Right ventricle myocardium inferior (tissue), 1 donor: ENCODE results near the gene SCRN2. TPM values are rescaled to one million over a fixed set of nuclear protein-coding genes. Genes with fewer than 3 reads are reported as not detected.
A peak's percentile ranks its signal among the peaks of the same experiment; 100 is the strongest.

ENCODE experiments used
- ATAC-seq: fragments of 200-7000 bp; cut with Tn5 transposase; one replicate; pipeline ENCODE4 v1.9.1; 2020; ENCODE audit warnings: mild to moderate bottlenecking, moderate library complexity
- DNase-seq: peaks from one replicate; pipeline ENCODE4 v3.0.0; 2021; ENCODE audit errors: missing footprints
- intact Hi-C: fragments of 100-400 bp; cut with DNase I; formaldehyde crosslinking; loops from one replicate; pipeline ENCODE4 v1.11.0; 2022
- total RNA-seq: library from RNA; stranded (reverse); fragmentation: NEBNext Ultra II Directional; extraction: Animal tissue kit (Norgen Biotek cat#: 25700); gene quantifications from one replicate; pipeline ENCODE4 v1.2.1, GENCODE V29; 2021
- donor health status: DM: no; HTN: yes; CAD: no; lungs with severe emphysema.

Gene SCRN2
- total RNA-seq, 1 donor from 2014 or later: 27.0 TPM

- no peak for DNase-seq
- ATAC-seq: no peak
- intact Hi-C loops: no loop called here
Observed at GRCh38 chr17:47792979-47793378, 48.1 kb downstream of the SCRN2 start.

GRCh38 chr17:47792457-47792856 is 48.6 kb downstream of the SCRN2 start:
- DNase-seq (no peak), ATAC-seq (no peak)
- intact Hi-C loops: no loop called here

GRCh38 chr17:47791025-47791424 is 50.0 kb downstream of the SCRN2 start:
- no peak for ATAC-seq
- intact Hi-C loops: no loop called here

DNA sequence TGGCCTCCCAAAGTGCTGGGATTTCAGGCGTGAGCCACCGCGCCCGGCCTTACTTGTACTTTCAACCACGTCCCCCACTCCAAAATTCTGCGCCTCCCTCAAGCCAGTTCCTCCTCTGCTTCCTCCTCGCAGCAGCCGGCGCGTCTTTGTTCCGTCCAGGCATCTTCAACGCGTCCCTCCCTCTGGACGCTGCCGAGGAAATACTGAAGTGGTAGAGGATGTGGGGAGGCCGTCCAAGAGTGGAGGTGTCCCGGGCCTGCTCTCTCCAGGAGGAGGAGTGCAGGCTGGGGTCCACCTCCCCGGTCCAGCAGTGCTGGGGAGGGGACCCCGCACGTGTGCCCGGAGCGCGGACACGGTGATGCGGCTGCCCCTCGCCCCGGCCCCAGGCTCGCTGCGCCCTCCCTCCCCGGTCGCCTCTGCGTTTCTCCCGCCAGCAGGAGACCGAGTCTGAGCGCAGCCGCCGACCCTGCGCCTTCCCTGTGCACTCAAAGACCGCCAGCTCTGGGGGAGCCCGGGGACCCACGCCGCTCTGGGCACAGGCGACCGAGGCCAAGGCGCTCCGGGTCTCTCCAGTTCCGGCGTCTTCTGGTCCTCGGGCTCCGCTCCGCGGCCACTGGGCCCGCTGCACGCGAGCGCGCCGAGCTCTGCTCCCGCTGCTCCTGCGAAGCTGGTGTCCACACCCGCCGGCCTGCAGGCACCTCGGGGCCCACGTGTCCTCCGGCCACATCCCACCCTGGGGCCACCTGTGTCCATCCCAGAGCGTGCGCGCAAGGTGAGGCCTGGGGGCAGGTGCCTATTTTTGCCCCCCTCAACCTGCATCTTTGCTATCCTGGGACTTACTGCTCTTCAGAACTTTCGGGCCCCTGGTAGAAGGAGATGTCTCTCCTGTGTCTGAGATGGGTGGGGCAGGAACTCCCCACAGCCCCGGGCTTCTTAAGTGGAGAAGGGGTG is 51.2 kb downstream of the SCRN2 start:
- peak; percentile 74 for DNase-seq
- ATAC-seq: peak; percentile 52
- intact Hi-C loops: loop anchor here (5.0 kb wide), 1 partner anchor 123 kb away; no protein-coding TSS in a partner anchor

More at GRCh38 chr17:47791025-47791424, 50.0 kb downstream of the SCRN2 start:
- peak; percentile 13 for DNase-seq

Other genes with a start within 250 kb of the SCRN2 start
- 166 TPM for gene KPNB1, start 191.4 kb downstream of the SCRN2 start, total RNA-seq
- 14.2 TPM for gene TBKBP1, start 147.1 kb downstream of the SCRN2 start, total RNA-seq
- gene TBX21, start 108.0 kb downstream of the SCRN2 start, total RNA-seq: 0.27 TPM
- gene OSBPL7, start 19.5 kb downstream of the SCRN2 start, total RNA-seq: 5.4 TPM
- gene MRPL10, start 9.7 kb downstream of the SCRN2 start, total RNA-seq: 54.9 TPM
- 0.30 TPM for gene LRRC46, start 9.6 kb downstream of the SCRN2 start, total RNA-seq
- gene SP6, start 9.9 kb upstream of the SCRN2 start, total RNA-seq: 0.19 TPM
- gene SP2, start 55.0 kb upstream of the SCRN2 start, total RNA-seq: 11.7 TPM
- gene PNPO, start 100.3 kb upstream of the SCRN2 start, total RNA-seq: 27.8 TPM
- not detected for gene PRR15L, start 116.6 kb upstream of the SCRN2 start, total RNA-seq
- 50.0 TPM for gene CDK5RAP3, start 129.8 kb upstream of the SCRN2 start, total RNA-seq
- 52.9 TPM for gene COPZ2, start 196.5 kb upstream of the SCRN2 start, total RNA-seq
- gene NFE2L1, start 207.1 kb upstream of the SCRN2 start, total RNA-seq: 775 TPM